ENCODE measurements around the gene DNLZ.

DNLZ gene

DNA sequence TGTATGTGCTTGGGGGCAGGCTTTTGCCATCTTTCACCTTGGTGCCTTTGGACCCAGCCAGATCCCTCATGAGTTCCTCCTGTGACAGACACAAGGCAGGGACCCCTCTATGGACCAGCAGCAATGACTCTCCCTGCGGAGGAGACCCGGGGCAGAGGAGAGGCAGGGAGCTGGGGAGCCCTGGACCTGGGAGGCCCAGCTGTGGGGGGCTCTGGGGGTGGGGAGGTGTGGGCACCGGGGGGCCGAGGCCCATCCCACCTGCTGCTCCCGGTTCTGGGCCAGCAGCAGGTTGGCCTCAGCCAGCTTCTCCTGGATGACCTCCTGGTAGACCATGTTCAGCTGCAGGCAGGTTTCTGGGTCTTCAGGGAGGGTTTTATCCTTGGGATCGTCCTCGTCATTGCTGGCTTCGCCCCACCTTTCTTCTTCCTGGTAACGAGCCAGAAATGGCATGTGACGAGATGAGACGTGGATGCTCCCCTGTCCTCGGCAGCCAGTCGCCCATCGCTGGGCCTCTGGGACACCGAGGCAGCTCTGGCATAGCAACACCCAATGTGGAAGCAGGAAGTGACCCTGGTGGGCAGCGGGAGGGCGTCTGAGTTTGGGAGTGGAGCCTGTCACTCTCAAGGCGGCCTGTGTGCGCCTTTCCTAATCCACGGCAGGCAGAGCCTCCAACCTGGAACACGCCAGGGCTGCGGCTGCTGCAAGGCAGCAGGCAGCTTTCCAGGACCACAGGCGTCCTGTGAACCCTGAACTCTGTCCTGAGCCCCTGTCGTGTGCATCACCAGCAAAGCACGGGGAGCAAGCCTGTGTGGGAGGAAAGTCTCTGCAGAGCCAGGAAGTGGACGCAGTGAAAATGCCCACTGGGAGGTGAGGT is 32.0 kb upstream of the DNLZ start:
- no peak for DNase-seq

DNA sequence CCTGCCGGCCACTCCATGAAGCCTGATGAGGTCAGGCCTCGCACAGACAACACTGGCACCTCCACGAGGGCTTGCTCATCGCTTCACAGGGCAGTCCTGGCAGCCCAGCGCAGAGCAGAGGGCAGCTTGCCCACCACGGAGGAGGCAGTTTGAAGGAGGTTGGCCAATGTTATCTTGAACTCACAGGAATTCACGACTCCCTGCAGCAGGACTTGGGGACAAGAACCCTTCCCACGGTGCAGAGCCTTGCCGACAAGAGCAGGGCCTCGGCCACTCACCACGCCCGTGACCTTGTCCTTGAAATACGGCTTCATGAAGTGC is 31.4 kb upstream of the DNLZ start:
- DNase-seq = no peak

DNA sequence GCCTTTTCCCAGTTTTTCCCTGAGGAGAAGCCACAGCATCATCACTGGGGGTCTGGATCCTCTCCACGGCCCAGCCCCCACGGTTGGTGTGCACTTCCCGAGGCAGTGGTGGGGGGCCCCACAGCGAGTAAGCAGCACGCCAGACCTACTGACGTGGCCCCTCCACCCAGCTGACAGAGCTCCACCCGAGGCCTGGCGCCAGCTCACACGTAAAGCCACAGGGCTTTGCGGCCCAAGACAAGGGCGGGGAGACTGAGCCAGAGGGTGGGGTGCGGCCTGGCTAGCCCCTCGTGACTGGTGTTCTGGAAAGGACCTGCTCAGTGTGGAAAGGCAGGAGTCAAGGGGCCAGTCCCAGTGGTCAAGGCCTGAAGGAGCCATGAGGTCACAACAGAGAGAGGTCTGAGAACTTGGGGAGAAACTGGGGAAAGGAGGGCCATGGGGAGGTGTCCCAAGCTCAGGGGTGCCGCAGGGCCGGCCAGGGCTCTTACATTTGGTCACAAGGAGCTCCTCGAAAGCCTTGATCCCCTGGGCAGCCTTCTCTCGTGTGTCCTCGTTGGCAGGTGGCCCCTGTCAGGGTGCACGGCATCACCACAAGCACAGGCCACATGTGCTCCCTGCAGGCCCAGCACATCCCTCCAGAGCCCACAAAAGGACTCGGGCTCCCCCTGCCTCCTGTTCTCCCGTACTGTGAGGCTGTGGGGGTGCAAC is 30.9 kb upstream of the DNLZ start:
- DNase-seq = no peak

DNA sequence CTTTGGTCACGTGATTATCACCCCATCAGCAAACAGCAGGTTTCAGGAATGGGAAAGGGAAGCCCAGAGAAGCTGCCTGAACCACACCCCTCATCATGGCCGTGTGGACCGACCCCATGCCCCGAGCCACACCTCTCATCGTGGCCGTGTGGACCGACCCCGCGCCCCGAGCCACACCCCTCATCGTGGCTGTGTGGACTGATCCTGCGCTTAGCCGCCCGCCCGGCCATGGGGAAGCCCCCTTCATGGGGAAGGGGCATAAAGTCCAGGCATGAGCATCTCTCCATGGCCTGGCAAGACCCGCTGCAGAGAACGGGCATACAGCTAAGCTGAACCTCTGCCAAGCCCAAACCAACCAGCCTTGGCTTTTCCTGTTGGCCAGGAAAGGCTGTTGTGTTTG is 30.0 kb upstream of the DNLZ start:
- DNase-seq = no peak

DNA sequence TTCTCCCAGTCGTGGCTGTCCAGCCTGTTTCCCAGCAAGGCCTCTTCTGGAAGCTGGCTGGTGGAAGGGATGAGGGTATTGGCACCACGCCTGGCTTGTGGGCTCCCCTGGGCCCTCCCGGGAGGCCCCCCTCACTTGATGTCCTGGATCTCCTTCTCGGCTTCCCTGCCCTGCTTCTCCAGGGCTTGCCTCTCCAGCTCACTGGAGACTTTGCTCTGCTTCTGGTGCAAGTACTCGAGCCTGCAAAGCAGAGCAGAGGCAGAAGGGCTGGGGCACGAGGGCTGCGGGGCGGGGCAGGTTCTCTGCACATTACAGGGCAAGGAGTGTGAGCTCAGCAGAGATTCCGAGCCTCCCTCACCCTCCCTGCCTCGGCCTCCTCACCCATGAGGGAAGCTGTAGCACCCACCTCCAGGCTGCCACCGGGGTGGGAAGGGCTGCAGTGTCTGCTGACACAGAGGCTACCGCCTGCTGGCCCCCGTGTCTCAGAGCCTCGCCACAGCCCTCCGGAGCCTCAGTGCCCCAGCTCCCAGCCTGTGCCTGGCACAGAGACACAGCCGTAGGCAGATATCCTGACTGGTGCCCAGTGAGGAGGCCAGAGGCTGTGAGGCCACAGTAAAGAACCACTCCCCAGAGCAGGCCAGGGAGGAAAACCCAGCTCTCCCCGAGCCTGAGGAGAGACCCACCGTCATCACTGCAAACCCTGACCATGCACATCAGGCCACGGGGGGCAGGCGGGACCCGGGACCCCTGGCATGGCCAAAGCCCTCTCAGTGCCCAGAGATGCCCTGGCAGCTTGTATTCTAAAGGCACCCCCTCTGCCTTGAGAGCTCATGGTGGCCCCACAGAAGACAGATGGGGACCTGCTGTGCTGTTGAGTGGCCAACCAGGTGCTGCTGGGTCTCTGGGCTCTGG is 29.2 kb upstream of the DNLZ start:
- no peak for DNase-seq

DNA sequence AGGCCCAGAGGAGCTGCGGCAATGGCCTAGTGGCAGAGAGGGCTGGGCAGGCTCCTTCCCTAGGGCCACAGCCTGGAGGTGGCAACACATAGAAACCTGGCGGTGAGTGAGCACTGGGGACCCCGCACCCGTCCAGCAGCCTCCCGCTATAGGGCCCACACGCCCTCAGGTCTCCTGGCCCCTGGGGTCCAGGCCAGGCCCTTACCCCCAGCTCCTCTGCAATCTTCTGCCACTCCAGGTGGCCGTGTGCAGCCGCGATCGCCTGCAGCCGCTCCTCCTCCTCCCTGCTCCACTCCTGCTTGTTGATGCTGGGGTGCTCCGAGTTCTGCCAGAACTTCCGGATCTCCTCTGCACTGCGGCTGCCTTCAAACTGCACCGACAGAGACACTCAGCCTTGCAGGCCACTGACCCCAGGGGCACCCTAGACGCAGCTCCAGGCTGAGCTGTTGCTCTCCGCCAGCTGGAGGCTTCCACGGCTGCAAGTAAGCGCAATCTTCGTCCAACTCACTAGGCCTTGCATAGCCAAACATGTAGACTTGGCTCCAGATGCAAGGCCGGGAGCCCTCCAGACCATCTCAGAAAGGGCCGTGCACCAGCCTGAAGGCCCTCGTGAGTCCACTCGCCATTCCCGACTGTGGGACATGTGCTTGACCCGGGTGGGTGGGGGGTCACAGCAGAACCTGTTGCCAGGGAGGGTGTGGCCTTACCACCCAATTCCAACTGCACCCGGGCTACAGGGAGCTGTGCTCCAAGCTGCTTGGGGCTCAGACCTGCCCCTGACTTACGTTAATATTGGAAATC is 28.4 kb upstream of the DNLZ start:
- no peak for DNase-seq

DNA sequence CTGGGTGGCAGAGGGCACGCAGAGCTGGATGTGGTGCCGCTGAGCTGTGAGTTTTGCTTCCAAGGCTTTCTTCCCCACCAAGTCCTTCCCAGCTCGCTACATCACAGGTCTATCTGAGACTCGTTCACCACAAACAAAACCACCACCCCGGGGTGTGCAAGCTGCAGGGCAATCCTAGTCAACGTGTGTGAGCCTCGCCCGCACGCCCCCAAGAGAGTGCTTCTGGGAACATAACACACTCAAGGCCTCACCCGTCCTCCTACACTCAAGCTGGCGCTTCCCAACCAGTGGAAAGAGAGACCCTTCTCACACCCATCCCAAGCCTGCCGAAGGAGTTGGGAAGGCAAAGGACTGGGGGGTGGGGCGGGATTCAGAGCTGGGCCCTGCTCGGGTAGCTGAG is 25.9 kb upstream of the DNLZ start:
- DNase-seq = no peak

DNA sequence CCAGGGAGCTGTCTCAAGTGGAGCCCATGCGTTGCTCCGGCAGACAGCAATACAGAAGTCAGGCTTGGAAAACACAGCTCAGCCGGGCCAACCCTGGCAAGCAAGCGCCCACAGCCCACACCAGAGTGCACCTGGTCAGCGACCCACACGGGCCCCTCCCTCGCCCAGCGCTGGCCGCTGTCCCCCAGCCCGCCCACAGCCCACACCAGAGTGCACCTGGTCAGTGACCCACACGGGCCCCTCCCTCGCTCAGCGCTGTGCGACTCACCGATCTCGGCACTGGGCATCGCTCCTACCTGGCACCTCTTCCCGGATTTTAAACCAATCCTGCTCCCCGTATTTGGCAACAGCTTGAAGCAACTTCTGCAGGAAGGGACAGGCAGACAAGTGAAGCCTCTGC is 23.7 kb upstream of the DNLZ start:
- no peak for DNase-seq

DNA sequence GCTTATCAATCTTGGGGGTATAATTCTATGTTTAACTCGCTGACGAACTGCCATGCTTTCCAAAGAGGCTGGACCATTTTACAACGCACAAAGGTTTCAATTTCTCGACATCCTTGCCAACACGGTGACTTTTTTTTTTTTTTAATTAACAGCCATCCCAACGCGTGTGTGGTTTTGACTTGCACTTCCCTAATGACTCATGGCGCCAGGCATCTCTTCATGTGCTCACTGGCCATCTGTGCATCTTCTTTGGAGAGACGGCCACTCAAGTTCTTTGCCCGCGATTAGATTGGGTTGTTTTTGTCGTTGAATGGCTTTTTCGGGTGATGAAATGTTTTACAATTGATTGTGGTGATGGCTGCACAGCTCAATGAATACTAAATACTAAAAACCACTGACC is 22.5 kb upstream of the DNLZ start:
- no peak for DNase-seq

DNA sequence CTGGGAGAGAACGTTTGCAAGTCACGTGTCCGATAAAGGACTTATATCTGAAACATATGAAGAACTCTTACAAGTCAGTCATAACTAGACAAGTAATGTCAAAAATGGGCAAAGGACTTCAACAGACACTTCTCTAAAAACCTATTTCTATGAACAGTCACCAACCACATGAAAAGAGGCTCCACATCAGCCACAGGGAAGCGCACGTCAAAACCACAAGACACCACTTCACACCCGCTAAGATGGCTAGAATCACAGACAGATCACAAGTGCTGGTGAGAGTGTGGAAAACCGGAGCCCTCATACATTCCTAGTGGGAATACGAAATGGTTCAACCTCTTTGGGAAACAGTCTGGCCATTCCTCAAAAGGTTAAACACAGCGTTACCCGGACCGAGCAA is 21.5 kb upstream of the DNLZ start:
- DNase-seq = no peak

DNA sequence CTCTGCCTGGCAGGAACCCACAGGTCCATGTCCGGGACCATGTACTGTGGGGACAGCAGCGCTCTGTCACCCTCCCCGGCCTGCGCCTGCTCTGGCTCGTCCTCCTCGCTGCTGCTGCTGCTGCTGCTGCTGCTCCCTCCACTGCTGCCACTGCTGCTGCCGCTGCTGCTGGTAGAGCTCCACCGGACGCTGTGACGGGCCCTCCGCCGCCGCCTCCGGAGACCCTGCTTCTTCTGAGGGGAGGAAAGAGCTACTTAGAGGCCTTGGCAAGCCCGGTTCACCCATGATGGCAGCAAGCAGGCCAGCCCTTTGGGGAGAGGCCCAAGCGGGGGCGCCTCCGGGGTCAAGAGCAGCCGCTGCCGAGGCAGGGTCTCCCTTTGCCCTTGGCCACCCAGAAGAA is 19.9 kb upstream of the DNLZ start:
- no peak for DNase-seq

DNA sequence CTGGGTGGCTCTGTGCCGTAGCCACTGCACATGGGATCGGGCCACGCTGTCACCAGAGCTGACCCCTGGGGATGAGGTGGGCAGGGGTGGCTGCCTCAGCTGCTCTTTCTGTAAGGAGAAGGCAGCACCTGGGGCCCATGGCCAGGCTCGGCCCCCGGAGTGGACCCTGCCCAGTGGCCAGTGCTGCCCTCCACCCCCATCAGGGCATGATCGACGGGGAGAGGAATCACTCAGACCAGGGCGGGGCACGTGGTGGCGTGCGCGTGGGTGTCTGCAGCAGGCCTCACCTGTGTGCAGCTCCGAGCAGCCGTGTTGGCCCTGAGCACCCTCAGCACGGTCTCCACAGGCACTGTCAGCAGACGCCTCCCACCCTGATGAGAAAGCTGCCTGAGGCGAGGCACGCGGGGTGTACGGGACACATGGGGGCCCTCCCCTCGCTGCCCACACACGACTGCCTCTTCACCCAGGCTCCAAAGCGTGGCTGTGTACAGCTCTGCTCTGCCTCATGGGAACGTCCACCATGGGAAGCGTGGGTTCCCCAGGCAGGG is 18.5 kb upstream of the DNLZ start:
- no peak for DNase-seq

DNA sequence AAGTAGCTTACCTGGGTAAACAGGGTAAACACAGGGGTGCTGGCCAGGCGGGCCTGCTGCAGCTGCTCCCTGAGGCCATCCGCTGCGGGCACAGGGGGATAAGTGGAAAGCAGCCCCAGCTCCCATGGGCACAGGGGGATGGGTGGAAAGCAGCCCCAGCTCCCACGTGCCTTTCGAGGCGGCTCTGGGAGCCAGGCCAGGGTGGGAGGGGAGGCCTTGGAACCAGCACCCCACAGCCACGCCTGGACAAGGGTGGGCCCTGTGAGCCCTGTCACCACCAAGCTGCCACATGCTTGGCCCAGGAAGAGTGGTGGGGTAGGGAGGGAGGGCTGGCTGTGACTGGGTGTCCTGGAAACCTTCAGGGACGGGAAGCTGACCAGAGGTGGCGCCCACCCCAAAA is 17.8 kb upstream of the DNLZ start:
- no peak for DNase-seq

DNA sequence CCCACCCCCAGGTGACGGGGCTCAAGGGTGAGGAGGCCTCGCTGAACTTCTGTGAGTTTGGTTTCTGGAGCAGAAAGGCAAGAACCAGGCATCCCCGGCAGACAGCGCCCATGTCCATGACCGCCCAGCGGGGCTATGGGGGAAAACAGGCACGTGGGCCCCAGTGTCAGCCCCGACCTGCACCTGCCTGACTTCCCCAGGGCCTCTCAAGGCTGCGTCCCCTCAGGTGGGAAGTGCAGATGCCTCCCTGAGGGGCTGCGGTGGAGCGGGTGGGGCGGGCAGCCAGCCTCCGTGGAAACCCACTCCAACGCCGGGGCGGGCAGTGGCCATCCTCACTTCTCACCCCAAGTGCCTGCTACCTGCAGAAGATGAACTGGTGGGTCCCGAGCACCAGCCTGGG is 16.8 kb upstream of the DNLZ start:
- DNase-seq = no peak

DNA sequence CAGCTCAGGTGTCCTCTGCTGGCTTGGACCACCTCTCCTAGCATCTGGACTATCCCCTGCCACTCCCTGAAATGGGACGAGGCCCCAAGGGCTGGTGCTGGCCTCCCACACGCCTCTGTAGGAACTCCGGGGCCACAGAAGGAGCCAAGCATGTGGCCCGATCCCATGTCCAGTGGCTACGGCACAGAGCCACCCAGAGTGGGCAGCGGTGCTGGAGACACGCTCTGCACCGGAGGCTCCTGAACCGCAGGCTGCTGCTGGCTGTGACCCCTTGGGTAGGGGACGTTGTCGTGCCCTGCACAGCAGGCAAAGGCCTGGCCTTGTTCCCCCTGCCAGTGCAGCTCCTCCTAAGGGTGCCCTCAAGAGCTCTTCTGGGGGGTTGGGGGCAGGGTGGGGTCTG is 16.3 kb upstream of the DNLZ start:
- no peak for DNase-seq

DNA sequence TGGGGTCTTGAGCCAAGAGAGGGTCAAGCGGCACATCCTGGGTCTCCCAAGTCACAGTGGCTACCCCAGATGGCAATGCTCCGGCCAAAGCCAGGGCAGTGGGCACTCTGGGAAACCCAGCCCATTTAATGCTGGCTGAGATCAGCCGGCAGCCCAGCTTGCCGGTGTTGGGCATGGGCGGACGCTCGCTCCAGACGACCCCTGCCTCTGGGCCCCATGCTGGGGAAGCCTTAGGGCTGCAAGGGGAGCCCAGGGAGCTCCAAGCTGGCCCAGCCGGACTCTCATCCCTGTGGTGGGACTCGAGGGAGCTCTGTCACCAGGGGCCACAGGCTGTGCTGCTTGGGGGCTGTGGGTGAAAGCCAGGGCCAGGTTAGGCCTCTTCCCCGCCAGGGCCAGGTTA is 15.9 kb upstream of the DNLZ start:
- no peak for DNase-seq

DNA sequence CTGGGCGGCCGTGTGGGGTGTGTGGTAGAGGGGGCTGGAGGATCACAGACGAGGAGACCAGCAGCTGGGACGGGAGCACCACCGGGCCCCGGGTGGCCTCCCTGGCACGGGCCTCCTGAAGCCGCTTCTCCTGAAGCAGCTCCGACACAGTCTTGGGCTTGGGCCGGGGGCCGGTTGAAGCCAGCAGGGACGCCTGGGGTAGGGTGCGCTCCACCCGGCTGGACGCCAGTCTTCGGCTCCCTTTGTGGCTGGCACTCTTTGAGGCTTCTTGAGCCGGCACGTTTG is 15.4 kb upstream of the DNLZ start:
- DNase-seq = no peak

DNA sequence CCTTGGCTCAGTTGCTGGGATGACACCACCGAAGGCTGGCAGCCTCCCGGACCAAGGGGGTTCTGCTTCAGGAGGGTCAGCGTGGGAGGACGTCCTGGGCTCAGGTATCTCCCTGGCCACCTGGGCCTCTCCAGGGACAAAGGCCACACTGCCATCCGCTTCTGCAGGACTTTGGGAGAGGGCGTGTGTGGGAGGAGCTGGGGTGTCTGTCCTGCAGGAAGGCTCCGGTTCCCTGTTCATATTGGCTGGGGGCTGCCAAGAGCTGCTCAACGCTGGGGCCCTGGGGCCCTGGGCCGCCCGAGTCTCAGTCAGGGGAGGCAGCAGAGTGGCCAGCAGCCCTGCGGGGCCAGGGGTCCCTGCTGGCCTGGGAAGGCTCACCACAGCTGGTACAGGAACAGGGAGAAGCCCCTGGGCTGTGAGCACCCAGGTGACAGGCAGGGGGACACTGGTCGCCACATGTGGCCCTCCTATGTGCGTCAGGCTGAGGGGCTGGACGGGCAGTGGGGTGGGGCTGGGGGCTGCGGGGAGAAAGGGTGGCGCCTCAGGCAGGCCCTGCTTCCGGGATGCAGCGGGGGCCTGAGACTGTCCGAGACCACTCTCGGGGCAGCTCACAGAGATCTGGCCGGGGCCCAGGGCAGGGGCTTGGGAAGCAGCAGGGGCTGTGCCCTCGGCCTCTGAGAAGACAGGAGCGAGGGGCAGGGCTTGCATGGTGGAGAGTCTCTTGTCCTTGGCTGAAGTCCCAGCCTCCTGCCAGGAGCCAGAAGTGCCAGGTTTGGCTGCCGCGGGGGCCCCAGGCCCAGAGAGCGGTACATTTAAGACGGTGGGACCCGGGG is 14.8 kb upstream of the DNLZ start:
- no peak for DNase-seq

DNA sequence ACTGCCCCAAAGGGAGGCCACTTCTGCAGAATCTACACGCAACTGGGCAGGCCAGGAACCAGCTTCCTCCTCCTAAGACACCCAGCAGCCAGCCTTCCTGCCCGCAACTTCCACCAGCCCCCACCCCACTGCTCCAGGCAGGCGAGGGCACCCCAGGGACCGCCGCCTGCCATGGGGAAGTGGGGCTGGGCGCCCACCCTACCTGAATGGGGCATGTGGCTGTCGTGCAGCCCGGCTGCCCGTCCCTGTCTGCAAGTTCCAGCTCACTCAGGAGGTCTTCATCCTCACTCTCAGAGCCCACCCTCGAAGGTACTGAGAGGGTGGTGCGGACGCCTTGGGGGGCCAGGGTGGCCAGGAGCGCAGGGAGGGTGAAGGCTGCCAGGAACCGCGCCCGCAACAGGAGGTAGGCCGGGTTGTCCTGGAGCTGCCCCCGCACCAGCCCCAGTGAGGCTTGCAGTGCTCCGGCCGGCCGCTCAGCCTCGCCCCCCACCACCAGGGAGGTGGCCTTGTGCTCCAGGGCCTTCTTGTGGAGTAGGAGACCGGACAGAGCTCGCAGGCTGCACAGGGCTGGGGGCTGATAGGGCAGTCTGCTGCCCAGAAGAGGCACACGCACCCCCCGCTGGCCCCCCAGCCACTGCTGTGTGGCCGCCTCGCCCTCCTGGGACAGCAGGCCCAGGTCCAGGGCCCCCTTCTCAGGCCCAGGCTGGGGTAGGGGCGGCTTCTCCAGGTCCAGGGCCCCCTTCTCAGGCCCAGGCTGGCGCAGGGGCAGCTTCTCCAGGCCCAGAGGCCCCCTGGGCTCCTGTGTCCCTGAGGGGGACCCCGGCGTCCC is 14.0 kb upstream of the DNLZ start:
- no peak for DNase-seq

DNA sequence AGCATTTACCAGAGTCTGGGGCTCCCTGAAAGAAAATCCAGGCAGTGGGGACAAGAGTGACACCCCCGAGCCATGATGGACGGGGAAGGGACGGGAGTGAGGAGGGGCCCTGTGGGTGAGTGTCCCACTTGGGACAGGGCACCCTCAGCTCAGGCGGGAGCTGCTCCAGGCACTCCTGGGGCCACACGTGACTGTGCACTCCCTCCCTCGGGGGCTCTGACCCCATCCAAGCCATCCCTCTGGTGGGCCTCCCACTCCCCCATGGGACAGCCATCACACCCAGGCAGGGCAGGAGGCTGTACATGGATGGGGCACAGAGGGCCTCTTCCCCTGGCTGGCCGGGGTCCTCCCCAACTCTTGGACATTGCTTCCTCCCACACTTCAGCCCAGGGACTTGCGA is 12.9 kb upstream of the DNLZ start:
- DNase-seq = no peak

DNA sequence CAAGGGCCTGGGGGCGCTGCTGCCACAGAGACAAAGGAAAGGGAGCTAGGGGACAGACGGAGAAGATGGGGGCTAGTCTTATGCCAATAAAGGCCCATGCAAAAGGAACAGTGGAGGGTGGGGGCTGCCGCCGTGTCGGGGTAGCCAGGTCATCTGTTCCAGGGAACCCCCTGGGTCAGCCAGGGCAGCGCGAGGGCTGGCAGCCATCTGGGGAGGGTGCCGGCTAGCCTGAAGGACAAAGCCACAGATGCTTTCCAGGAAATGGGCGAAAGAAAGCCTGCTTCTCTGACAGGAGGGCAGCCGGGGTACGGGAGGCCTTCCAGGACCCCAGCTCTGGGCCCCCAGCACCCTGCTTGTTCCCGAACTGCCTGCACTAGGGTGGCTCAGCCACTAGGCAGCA is 11.6 kb upstream of the DNLZ start:
- no peak for DNase-seq

Data from CD4-positive, alpha-beta T cell treated with Interleukin-6 for 4 hours (primary cell).